Measurements from ENCODE around the gene EMX1. TPM values are rescaled to one million over a fixed set of nuclear protein-coding genes. Genes with fewer than 3 reads are reported as not detected.

EMX1 gene
- total RNA-seq, 1 donor from 2014 or later = not detected

DNA sequence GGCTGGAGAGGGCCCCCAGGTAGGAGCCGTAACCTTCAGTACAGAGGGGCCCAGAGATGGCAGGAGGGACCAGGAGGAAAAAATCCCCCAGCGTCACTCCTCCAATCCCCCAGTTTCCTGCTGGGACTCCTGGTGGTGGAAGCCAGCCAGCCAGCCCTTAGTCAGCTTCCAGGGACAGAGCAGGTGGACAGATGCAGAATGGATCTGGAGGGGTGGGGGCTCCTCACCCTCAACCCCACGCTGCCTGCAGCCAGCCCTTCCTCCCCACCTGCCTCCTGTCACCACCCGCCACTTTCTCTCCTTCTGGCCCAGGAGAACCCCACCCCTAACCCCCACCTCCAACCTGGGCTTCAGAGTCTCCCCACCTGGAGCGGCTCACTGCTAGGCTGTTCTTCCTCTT lies 21.1 kb downstream of the EMX1 start:
- no peak overlapping the region for H3K4me3 ChIP-seq

DNA sequence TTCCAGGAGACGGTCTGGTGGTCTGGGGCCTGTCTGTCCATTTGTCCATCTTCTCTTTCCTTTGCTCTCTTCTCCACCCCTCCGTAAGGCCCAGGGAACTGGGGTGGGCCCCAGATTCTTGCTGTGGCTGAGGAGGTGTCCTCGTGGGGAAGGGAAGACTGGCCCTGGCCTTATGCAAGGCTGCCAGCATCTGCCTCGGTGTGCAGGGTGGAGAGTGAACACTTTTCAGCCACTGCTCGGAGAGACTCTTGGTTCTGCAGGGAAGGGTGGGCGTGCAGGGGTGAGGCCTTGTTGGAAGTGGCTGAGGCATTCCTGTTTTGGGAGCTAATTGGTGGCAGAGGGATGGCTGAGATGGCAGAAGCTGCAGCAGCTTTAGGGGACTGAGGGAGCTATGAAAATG lies 23.0 kb downstream of the EMX1 start:
- intact Hi-C loops (cut with DNase I) = no loop called here
- H3K36me3 ChIP-seq = no peaks in the 10 kb centered on the region
- H3K9me3 ChIP-seq = no peaks in the 10 kb centered on the region
- H3K4me1 ChIP-seq = no peaks in the 10 kb centered on the region
- no peaks in the 10 kb centered on the region for H3K27me3 ChIP-seq
- DNase-seq (ENCODE audit: low spot score in 2 of 2) = no peak
- TF ChIP-seq, protein P1, sequence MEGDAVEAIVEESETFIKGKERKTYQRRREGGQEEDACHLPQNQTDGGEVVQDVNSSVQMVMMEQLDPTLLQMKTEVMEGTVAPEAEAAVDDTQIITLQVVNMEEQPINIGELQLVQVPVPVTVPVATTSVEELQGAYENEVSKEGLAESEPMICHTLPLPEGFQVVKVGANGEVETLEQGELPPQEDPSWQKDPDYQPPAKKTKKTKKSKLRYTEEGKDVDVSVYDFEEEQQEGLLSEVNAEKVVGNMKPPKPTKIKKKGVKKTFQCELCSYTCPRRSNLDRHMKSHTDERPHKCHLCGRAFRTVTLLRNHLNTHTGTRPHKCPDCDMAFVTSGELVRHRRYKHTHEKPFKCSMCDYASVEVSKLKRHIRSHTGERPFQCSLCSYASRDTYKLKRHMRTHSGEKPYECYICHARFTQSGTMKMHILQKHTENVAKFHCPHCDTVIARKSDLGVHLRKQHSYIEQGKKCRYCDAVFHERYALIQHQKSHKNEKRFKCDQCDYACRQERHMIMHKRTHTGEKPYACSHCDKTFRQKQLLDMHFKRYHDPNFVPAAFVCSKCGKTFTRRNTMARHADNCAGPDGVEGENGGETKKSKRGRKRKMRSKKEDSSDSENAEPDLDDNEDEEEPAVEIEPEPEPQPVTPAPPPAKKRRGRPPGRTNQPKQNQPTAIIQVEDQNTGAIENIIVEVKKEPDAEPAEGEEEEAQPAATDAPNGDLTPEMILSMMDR (IDR thresholded peaks at IDR 0.05) = no peak
- no peak overlapping the region for H3K4me3 ChIP-seq
- H3K27ac ChIP-seq = no peak overlapping the region

More for the DNA sequence above, 21.1 kb downstream of the EMX1 start:
- H3K4me1 ChIP-seq = no peaks in the 10 kb centered on the region
- TF ChIP-seq, protein P1 (IDR thresholded peaks at IDR 0.05) = no peak
- H3K36me3 ChIP-seq = no peaks in the 10 kb centered on the region
- no peaks in the 10 kb centered on the region for H3K27me3 ChIP-seq
- DNase-seq (ENCODE audit: low spot score in 2 of 2) = no peak
- no peaks in the 10 kb centered on the region for H3K9me3 ChIP-seq
- H3K27ac ChIP-seq = no peak overlapping the region
- intact Hi-C loops (cut with DNase I) = no loop called here

DNA sequence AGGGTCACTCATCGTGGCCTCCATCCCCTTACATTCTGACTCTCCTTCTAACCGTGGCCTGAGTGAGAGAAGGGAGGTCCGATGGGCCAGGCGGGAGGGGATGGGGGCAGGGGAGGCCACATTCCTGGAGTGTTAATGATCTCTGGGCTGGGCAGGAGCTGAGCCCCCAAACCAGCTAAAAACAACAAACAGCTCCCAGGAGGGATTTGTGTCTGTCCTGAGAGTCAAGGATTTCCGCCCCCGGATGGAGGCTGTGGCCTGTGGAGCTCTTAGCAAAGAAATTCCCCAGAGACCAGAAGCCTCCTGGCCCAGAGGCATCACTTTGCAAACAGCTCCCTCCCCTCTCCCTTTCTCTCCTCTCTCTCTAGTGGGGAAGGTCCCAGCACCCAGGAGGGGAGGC lies 23.5 kb downstream of the EMX1 start:
- no peak overlapping the region for H3K4me3 ChIP-seq
- no peaks in the 10 kb centered on the region for H3K36me3 ChIP-seq
- no peaks in the 10 kb centered on the region for H3K9me3 ChIP-seq
- H3K4me1 ChIP-seq = no peaks in the 10 kb centered on the region
- H3K27me3 ChIP-seq = no peaks in the 10 kb centered on the region
- intact Hi-C loops (cut with DNase I) = no loop called here
- TF ChIP-seq, protein P1 (IDR thresholded peaks at IDR 0.05) = no peak
- no peak overlapping the region for H3K27ac ChIP-seq
- DNase-seq (ENCODE audit: low spot score in 2 of 2) = no peak

DNA sequence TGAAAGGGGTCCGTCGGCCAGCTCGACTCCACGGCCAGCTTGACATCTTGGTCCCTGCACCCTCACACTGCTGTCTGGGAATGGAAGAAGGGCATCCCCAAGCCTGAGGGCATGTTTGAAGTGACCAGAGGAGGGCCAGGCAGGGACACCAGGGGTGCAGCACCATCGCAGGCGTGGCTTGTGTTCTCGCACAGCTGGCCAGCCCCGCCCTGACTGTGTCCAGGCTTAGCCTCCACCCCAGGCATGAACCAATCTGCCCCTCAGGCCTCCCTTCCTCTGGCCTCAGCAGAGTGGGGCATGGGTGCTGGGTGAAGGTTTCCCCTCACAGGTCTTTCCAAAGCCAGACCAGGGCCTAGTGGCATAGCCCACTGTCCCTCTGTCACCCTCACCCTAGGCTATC lies 25.0 kb downstream of the EMX1 start:
- no peak for DNase-seq (ENCODE audit: low spot score in 2 of 2)
- Histone ChIP-seq H3K27me3 (no peaks in the 10 kb centered on the region), H3K4me3 (no peak overlapping the region), H3K9me3 (no peaks in the 10 kb centered on the region), H3K27ac (no peak overlapping the region), H3K4me1 (no peaks in the 10 kb centered on the region), H3K36me3 (no peaks in the 10 kb centered on the region)
- intact Hi-C loops (cut with DNase I) = no loop called here
- TF ChIP-seq, protein P1 (IDR thresholded peaks at IDR 0.05) = no peak

DNA sequence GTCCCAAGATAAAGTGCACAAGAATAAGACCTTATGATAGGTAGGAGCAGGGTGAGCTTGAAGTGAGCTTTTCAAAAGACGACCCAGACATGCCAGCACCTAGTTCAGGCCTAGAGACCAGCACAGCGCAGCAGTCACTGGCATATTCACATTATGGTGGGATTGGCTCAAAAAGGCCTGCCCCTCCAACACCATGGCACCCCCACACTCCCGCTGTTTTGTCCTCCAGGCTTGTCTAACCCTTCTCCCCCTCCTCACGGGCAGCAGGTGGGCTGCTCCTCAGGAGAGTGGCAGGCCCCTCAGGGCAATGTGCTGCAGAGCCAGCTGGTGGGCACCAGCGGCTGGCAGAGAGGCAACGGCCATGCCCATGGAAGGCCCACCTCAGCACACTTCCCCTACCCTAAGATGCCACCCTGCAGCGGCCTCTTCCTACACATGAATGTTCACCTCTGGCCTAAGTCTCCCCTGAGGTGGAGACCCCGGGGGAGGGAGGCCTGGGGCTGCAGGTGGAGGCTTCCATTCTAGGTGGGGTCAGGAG lies 25.6 kb downstream of the EMX1 start:
- no peak overlapping the region for H3K4me3 ChIP-seq
- no peaks in the 10 kb centered on the region for H3K36me3 ChIP-seq
- DNase-seq (ENCODE audit: low spot score in 2 of 2) = no peak
- H3K27ac ChIP-seq = no peak overlapping the region
- intact Hi-C loops (cut with DNase I) = no loop called here
- no peaks in the 10 kb centered on the region for H3K27me3 ChIP-seq
- H3K9me3 ChIP-seq = no peaks in the 10 kb centered on the region
- TF ChIP-seq, protein P1 (IDR thresholded peaks at IDR 0.05) = no peak
- H3K4me1 ChIP-seq = no peaks in the 10 kb centered on the region

All from ascending aorta (tissue), 2 donors.